Activated CD4-positive, alpha-beta T cell treated with anti-CD3 and anti-CD28 coated beads for 4 hours (primary cell): ENCODE measurements around the gene CAST.

Source experiments
- DNase-seq, 2 donors: peaks; one replicate each; pipeline ENCODE4 v3.0.0-alpha.2; 2020

Gene CAST

DNA sequence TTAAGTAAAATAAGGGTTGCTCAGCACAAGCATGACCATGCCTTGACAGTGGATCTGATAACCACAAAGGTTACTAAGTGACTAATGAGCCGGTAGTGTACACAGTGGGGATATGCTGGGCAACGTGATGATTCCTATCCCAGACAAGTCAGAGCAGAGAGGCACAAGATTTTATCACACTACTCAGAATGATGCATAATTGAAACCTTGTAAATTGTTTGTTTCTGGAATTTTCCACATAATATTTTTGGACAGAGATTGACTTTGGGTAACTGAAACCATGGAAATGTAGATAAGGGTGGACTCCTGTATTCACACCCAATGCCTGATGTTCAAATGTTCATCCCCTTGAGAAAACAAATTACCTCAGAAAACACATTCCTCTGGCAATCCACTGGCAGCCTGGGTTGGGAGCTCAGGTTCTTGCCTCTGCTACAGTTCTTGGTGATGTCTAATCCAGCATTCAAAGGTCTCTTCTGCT is 161.8 kb downstream of the CAST start:
- no peak for DNase-seq
